GM12864 (cell line): ENCODE measurements around the gene HS3ST3B1.

Experiments
- DNase-seq: peaks from one replicate; pipeline ENCODE4 v3.0.0-alpha.2; 2011; ENCODE audit warnings: low read depth
- H3K4me3 ChIP-seq: 2 replicates; pipeline ENCODE4 v1.5.1; 2011; ENCODE audit warnings: mild to moderate bottlenecking, low read depth, low read length, control low read depth
- CTCF ChIP-seq: IDR thresholded peaks from 2 replicates; pipeline ENCODE4 v1.5.1; 2011; ENCODE audit warnings: low read depth, mild to moderate bottlenecking, moderate library complexity, low read length, control low read depth, inconsistent platforms; ENCODE audit errors: missing control alignments

Gene HS3ST3B1

GRCh38 chr17:14334276-14334840 lies 33.5 kb downstream of the HS3ST3B1 start:
- TF ChIP-seq CTCF: no peak
- H3K4me3 ChIP-seq: no peak overlapping the region
- no peak for DNase-seq

GRCh38 chr17:14334919-14335318 lies 34.0 kb downstream of the HS3ST3B1 start:
- no peak for TF ChIP-seq CTCF
- DNase-seq: no peak
- H3K4me3 ChIP-seq: no peak overlapping the region

GRCh38 chr17:14336418-14336817 lies 35.5 kb downstream of the HS3ST3B1 start:
- TF ChIP-seq CTCF: no peak
- H3K4me3 ChIP-seq: no peak overlapping the region
- DNase-seq: no peak

- H3K4me3 ChIP-seq: no peak overlapping the region
- TF ChIP-seq CTCF: no peak
- DNase-seq: peak; percentile 65
Measured at GRCh38 chr17:14337596-14338079, 36.8 kb downstream of the HS3ST3B1 start.

- DNase-seq: no peak
- no peak overlapping the region for H3K4me3 ChIP-seq
- TF ChIP-seq CTCF: no peak
Measured at GRCh38 chr17:14340857-14341754, 40.2 kb downstream of the HS3ST3B1 start.

GRCh38 chr17:14341866-14342265 lies 41.0 kb downstream of the HS3ST3B1 start:
- H3K4me3 ChIP-seq: no peak overlapping the region
- DNase-seq: no peak
- no peak for TF ChIP-seq CTCF
